Muscle of arm (tissue), 12 donors: ENCODE results near the gene LRRC28. TPM values are rescaled to one million over a fixed set of nuclear protein-coding genes. Genes with fewer than 3 reads are reported as not detected.

Experiments
- DNase-seq: peaks from one replicate; pipeline ENCODE4 v3.0.0-alpha.2; 2013
- polyA plus RNA-seq, 12 donors: library from polyadenylated mRNA; unstranded; fragments of 120-200 nt; gene quantifications; one replicate each; pipeline ENCODE4 v1.2.1, GENCODE V29; 2013; ENCODE audit not compliant: insufficient read length in 12 of 12

The LRRC28 gene
- polyA plus RNA-seq, 12 donors = 17.3 to 27.3 (median 20.3) TPM; not detected in 1

DNA sequence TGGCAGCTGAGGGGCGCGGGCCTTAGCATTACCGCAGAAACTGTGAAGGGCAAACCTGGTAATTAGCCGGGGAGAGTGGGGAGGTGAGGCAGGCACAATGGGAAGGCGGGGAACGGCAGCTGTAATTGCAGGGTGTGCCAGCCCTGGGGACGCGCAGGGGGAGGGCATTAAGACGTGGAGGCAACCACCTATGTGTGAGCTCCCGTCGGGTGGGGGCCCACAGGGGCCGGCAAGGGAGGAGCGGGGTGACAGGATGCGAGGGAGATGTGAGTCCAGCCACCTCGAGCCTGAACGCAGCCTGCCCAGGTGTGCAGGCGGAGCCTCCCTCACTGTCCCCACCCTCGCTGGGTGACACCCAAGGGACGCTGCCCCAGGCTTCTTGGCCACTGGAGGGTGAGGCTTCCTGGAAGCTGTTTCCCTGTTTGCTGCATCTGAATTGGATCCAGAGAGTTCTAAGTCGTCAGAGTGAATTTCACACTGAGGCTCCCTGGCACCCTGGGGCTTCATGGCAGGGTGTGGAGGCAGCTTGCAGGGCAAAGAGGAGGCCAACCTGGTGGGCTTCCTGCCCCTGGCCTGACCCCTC lies 183.9 kb downstream of the LRRC28 start:
- DNase-seq = no peak

DNA sequence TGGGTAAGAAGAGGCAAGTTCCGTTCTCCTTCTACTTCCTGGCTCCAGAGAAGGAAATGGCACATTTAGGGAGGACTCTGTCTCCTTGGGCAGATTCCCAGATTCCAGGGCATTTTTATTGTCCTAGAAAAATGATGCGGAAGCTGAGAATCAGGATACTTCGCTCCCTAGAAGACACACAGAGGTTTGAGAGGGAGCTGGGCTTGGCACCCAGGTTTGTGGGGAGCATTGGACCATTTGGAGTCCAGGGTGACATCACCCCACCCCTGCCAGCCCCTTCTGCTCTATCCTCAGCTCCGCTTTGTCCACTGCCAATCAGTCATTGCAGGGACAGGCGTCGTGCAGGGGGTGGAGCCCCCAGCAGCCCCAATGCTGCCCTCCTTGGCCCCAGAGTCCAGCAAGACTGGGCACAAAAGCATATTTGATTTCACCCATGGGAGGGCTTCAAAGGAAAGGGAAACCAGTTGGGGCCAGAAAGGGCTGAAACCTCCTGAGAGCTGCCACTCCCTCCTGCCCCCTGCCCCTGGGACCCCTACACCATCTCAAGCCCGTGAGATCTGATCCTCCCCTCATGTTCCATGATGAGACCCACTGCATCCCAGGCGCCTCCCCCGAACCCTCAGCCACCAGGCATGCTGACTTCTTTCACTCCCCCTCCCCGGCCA lies 184.7 kb downstream of the LRRC28 start:
- no peak for DNase-seq

DNA sequence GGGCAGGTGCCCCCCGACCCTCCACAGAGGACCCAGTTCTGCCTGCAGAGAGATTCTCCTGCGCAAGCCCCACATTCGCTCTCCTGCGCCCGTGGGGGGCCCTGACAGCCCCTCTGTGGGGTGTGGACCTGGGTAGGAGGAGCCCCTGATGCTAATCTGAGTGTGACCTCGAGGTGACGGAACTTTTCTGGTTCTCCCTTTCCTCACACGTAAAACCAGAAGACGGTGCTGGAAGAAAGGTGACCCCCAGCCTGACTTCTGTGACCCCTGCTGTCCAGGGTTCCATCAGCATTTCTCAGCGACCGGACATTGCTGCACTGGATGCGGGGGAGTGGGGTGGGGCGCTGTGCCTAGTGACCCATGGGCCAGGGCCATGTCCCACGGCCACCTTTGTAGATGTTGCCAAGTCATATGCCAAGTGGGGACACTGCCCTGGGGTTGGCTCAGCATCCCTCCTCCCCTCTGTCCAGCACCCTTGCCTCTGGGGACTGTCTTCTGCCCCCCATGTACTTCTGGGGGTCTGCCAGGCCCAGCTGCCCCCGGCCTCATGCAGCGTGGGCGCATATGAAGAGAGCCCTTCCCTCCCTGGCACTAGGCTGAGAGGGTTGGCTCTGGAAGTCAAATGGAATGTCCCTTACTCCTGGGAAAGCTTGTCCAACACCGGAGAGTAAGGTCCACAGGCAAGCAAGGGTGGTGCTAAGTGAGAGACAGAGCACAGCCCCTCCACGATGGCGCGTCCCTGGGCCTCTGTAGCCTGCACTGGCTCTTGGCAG lies 185.4 kb downstream of the LRRC28 start:
- no peak for DNase-seq

DNA sequence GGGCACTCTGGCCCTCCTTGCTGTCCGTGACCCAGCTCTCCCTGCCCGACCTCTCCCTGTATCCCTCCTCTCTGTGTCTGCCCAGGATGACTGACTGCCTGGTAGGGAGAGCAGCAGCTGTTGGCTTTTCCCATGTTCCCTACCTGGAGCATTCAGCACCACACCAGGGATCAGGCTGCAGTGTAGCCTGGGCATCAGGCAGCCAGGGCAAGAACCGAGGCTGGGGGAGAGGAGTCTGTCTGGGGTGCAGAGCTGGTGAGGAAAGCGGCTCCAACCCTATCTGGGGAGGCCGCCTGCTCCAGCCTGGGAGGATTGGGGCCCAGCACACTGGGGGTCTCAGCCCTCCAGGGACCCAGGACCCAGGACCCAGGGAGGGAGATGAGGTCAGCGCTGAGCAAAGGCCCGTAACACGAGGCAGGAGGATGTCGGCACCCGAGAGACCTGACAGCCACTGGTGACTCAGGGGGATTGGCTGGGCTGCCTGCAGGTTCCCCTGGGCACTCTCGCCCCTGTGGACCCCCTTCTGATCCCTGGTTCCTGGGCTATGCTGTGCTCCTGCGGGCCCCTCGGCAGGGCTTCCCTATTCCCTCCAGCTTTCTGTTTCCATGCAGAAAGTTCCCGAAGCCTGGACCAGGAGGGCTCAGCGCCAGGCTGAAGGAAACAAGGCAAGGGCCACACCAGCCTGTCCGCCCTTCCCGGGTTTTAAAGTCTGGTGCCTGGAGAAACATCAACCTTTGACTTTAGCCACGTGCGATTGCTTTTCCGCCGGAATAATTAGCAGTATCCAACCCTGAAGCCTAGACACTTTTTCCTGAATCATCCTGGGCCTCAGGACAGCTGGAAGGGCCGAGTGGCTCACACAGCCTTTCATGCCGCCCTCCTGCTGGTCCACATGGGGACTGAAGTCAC lies 186.3 kb downstream of the LRRC28 start:
- DNase-seq = no peak

DNA sequence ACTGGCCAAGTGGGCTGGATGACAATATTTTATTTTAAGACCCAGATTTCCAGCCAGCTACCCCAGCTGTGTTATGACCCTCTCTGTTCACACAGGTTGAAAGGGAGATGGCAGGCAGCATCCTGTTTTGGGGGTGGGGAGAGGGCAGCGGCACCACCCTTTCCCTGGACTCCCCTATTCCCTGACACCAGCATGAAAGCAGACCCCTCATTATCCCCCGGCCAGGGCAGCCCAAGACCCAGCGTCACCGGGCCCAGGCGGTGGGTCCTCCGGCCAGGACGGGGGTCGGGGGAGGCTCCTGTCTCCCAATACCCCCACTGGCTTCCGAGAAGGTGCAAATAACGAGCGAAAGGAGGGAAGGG lies 186.9 kb downstream of the LRRC28 start:
- DNase-seq = no peak

DNA sequence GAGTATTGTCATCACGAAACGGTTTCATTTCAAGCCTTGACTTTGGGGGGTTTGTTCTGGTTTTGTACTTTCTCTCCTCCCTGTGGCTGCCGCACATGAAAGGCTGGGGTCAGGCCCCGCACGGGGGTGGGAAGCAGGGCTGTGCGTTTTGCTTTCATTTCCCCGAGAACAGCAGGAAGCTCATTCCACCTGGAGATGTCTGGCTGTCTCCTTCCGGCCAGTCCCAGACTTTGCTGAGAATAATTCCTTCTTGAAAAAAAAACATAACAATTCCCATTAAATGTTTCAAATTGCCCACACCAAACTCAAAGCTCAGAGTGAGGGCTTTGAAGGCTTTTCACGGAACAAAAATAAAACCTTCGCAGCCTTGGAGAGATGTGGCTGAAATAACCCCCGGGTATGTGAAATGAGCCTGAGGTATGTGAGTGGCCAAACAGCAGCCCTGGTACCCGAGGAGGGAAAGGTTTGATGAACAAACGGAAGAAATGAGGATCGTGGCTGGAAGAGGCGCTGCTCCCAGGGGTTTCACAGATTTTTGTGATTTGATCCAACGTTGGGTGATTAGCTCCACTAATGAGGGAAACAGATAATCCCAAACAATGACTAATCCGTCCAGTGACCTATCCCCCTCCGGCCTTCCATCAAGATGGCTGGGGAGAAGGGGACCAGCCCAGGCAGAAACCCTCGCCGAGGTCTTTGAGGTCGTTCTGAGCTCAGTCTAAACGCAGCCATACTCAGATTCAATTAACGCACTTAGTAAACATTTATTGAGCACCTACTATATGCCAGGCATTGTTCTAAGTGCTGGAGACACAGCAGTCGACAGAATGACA lies 187.6 kb downstream of the LRRC28 start:
- DNase-seq = no peak

DNA sequence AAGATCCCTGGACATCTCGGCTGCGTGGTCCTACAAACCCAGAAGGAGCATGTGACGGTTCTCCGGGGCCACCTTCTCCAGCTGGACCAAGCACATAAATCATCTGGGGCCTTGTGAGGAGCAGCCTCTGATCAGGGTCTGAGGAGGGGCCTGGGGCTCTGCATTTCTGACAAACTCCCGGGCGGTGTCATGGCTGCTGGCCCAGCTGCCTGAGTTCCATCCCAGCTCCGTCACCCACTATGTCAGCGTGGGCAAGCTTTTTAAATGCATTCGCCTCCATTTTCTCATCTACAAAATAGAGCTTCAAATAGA lies 188.2 kb downstream of the LRRC28 start:
- no peak for DNase-seq

DNA sequence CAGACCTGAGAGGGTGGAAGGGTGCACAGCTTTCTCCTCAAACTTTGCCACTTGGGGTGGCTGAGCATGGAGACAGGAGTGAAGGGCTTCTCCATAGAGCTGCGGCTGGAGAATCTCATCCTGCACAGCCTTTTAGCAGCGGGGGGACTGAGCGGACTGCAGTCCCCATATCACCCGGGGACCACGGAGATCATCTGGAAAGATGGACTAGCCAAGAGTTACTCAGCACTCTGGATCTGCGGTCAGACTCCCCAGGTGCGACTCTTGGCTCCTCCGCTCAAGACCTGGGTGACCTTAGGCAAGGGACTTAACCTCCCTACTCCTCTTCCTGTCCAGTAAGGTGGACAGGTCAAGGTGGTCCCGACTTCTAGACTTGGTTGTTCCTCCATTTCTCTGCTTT lies 188.7 kb downstream of the LRRC28 start:
- DNase-seq = no peak

Other genes with a start within 250 kb of the LRRC28 start
- gene PGPEP1L, start 243.7 kb upstream of the LRRC28 start, polyA plus RNA-seq = 1 to 10 TPM in 8 of 12 donors, under 1 TPM in 2, not detected in 2; 0.32 to 4.3 (median 2.6) TPM
- gene SYNM, start 146.4 kb upstream of the LRRC28 start, polyA plus RNA-seq = 100 to 1,000 TPM in 3 of 12 donors, 10 to 100 TPM in 8, not detected in 1; 19.7 to 116 (median 54.4) TPM
- 10 to 100 TPM in 11 of 12 donors, not detected in 1; 16.0 to 27.9 (median 20.8) TPM for gene TTC23, start 1.9 kb upstream of the LRRC28 start, polyA plus RNA-seq